Activated T-cell treated with anti-CD3 and anti-CD28 coated beads for 4 hours (primary cell): ENCODE results near the gene TMEM156.

ENCODE experiments used
- DNase-seq: peaks from one replicate; pipeline ENCODE4 v3.0.0-alpha.2; 2020

The TMEM156 gene

DNA sequence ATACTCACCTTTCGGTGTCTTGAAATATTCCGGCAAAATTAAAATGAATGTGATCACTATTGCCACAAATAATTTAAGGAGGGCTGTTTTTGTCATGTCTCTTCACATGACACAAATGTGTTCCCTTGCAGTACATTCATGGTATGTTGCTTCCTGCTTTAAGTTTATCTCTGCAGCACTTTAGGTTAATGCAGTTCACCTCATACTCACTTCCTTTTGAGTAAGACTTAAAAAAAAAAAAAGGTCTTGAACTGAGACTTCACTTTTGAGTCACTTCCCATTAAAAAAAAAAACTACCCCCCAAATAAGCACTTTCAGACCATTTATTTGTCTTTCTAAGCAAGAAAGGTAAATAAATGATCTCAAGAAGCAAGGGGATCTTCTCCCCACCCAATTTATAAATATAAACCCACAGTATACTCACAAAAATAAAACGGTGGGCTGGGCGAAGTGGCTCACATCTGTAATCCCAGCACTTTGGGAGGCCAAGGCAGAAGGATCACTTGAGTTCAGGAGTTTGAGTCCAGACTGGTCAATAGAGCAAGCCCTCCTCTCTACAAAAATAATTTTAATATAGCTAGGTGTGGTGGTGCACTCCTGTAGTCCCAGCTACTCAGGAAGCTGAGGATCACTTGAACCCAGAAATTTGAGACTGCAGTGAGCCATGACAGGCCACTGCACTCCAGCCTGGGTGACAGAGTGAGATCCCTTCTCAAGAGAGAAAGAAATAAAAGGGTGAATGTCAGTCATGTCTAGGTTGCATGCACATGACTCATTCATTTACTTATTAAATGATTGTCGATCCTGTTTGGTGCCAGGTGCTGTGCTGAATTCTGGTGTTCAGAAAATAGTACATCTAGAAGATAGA is at the start of gene TMEM156:
Gene TMEM156 (minus strand): TSS at position 192 of the 868 bp plus-strand sequence. CDS start 96 bp downstream, at position 96.
- no peak for DNase-seq

- no peak for DNase-seq
Measured at GRCh38 chr4:39078829-39079228, 46.6 kb upstream of the TMEM156 start.

GRCh38 chr4:39068907-39069306 is 36.7 kb upstream of the TMEM156 start:
- no peak for DNase-seq

DNA sequence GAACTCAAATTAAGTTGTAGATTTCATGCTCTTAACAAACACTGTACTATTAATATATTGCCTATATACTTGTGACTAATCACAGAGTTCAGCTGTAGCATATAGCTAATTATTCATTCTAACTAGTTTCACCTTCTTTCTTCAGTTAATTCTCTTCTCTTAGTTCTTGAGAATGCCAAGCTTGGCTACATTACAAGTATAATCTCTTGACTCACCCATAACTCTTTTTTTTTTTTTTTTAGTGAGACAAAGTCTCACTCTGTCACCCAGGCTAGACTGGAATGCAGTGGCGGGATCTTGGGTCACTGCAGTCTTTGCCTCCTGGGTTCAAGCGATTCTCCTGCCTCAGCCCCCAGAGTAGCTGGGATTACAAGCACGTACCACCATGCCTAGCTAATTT is 35.2 kb upstream of the TMEM156 start:
- no peak for DNase-seq

DNA sequence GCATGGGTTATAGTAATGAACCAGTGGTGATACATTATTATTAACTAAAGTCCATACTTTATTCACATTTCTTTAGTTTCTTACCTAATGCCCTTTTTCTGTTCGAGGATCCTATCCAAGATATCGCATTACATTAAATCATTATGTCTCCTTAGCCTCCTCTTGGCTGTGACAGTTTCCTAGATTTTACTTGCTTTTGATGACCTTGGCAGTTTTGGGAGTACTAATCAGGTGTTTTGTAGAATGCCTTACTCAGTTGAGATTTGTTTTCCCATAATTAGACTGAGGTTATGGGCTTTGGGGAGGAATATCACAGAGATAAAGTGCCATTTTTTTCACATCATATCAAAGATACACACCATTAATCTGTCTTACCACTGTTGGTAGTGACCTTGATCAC is 34.8 kb upstream of the TMEM156 start:
- no peak for DNase-seq

DNA sequence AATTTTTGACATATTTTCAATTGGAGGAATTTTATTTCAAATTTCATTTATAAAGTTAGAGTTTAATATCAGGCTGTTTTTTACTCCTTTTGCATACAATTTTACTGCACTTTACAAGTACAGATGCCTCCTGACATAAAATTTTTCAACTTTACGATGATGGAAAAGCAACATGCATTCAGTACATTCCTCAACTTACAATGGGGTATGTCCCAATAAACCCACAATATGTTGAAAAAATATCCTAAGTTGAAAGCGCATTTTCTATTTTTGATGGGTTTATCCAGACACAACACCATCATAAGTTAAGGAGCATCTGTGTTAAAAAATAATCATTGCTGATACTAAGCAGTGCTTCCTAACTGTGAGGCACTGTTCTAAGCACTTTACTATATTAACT is 34.2 kb upstream of the TMEM156 start:
- DNase-seq: no peak

DNA sequence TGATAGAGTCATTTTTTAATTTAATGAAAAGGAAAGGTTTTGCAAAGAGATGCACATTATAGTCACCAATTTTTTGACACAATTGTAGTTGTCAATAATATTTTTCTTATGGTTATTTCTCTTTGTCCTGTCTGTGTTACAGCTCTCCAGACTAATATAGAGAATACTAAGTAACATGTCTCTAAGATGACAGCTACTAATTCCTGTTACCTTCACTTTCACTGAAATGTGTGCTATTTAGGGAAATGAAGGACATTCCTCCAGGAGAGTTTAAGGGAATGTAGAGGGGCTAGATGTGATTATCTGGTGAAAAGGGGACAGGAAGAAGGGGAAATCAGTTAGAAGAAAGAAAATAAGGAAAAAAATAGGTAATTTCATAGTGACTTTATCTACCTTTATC is 31.2 kb upstream of the TMEM156 start:
- no peak for DNase-seq

DNA sequence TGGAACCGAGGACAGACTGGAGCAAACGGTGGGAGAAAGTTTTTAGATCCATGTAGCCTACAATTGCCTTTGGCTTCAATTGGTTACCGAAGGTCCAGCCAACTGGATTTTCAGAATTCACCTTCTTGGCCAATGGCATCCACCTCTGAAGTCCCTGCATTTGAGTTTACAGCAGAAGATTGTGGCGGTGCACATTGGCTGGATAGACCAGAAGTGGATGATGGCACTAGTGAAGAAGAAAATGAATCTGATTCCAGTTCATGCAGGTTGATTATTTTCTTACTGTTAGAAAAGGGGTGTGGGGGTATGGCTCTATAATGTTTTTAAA is 30.5 kb upstream of the TMEM156 start:
- DNase-seq: no peak

DNA sequence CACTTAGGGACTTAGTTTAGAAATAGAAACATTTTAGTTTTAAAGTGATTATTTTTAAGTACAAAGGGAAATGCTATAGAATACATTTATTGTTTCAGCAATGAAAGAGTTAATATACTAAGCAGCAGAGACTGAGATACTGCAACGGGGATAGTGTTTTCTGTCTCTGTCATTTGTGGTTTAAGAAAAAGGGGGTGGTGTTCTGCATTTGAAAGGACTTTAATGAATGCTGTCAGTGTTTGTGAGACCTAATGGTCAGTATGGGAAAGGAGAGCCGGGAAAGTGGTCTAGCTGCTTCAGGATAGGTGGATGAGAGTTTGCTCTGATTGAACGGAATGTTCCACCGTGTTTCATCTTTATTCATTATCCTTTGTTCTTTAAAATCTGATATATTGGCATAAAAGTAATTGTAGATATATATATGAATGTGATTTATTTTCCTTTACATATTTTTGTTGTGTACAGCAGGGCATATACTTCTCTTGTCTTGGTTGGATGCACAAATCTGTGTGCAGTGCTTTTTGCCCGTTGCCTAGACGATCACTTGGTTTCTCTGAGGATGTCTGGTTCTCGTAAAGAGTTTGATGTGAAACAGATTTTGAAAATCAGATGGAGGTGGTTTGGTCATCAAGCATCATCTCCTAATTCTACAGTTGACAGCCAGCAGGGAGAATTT is 30.0 kb upstream of the TMEM156 start, which contains the start of gene KLHL5:
Gene KLHL5 (plus strand): TSS at position 139 of the 676 bp plus-strand sequence. CDS start 421 bp downstream, at position 560.
- DNase-seq: no peak

DNA sequence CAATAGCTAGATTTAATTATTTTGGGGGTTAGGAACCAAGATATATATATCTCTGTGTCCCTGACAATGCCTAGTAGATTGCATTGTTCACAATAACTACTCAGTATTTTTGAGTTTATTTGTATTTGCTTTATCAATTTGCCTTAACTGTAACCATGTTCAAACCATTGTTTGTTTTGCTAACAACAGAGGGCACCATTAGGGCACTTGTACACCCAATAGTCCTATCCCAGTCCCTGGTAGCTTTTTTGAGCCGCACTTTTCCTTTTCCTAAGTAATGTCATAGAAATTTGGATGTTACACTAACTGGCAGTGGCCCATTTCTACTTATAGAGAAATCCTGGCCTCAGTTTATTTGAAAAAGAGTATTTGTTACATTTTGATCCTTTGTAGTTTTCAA is 29.2 kb upstream of the TMEM156 start:
- no peak for DNase-seq

DNA sequence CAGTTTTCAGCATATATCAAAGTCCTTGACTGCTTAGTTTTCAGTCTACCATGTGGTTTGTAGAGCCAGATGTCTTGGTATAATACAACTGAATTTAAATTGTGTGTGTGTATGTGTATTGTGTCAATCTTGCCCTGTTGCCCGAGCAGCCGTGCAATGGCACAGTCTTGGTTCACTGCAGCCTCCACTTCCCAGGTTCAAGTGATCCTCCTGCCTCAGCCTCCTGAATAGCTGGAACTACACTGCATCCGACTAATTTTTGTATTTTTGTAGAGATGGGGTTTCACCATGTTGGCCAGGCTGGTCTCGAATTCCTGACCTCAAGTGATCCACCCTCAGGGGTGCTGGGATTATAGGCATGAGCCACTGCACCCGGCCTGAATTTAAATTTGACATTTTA is 23.8 kb upstream of the TMEM156 start:
- DNase-seq: no peak

GRCh38 chr4:39054497-39054896 is 22.3 kb upstream of the TMEM156 start:
- DNase-seq: no peak

DNA sequence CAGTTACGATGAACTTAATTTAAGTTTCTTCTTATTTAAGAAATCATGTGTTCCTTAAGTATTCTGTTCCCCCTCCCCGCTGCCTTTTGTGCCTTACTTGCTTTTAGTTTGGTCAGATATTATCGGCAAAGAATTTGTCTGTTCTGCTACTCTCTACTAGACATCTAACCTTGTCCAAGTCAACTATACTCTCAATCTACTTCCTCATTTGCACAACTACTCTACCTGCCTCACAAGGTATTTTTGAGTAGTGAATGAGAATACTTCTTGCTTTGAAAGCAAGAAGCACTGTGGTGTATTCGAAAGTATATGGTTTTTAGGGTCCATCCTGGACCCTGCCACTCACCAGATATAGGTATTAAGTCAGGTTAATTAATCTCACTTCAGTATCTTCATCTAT is 21.8 kb upstream of the TMEM156 start:
- DNase-seq: no peak

GRCh38 chr4:39051492-39051891 is 19.3 kb upstream of the TMEM156 start:
- DNase-seq: no peak

DNA sequence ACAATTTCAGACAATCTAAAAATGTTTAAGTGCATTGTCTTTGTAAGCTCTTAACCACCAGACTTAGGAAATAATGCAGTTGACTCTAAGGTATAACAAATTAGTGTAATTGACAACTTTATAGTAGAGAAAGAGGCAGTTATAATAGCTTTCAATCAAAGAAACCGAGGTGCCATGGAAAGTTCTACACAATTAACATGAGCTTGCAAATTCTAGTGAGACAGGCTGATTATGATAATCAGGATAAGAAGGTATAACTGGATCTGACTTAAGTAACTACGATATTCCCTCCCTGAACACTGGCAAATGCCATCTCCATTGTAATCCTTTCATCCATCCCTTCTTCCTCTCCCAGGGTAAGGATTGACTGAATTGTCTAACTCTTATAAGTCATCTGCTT is 18.4 kb upstream of the TMEM156 start:
- DNase-seq: no peak

GRCh38 chr4:39048311-39048710 is 16.1 kb upstream of the TMEM156 start:
- no peak for DNase-seq

DNA sequence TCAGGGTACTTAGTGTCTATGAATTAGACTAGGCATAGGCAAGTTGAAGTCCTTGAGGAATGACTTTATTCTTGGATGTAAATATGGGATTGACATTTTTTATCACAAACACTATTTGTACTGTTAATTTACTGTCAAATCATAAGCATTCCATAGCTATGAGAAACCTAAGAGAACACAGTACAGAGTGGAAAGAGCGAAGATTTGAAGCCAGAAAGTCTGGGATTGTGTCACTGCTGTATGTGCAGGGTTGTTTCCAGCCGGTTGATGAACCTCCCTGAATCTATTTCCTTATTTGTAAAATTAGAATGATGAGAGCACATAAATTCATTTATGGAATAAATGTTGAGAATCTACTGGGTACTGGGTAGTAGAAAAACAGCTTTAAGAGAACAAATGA is 15.5 kb upstream of the TMEM156 start:
- no peak for DNase-seq

GRCh38 chr4:39046249-39046648 is 14.0 kb upstream of the TMEM156 start:
- no peak for DNase-seq

- DNase-seq: no peak
Measured at GRCh38 chr4:39045827-39046221, 13.6 kb upstream of the TMEM156 start.

- DNase-seq: no peak
Measured at GRCh38 chr4:39044956-39045826, 13.0 kb upstream of the TMEM156 start.

DNA sequence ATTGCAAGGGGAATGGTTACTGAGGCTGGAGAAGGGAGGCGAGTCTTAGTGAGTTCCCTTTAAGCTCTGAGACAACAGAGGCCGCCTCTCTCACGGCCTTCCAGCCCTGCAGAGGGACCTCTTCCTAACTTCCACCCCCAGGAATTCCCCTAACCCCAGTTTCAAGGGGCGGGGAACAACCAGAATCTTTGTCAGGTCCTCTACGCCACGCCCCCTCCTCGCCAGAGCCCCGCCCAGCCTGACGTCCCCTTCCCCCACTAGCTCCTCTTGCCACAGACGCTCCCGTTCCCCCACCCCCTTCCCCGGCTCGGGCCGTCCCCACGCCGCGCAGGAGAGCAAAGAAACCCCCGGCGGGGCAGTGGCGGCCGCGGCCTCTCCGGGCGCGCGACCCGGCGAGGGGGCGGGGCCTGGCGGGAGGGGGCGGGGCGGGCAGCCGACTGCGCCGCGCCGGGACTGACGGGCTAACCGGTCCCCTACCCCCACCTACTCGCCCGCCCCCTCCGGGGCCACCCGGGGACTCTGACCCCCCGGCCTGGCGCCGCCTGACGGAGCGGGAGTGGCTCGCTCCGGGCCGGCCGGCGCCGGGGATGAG is 12.3 kb upstream of the TMEM156 start:
- peak; percentile 95 for DNase-seq

DNA sequence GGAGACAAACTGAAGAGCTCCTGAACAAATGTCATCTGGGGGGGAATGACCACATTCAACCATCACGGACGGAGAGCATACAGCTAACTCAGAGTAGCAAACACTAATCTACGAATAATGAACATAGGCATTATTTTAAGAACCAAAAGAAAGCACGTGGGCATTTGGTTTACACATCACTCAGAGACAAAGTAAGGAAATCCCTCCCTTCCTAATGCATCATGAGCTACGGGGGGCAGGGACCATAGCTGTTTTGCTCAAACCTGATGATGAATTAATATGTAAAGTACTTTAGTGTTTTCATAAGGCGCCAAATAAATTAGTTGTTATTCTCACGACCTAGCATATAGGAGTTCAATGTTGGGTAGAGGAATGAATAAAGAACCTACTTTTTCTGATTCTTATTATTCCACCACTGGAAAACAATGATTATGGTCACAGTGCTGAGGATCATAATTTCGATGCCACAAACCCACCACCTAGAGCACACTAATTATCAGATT is 11.7 kb upstream of the TMEM156 start:
- no peak for DNase-seq
